Nephron (organoid): ENCODE measurements around the gene PLA2G12B.

ENCODE experiments used
- H3K27ac Mint-ChIP-seq, 3 experiments: 2 replicates each; pipeline ENCODE4 v1.8.0; 2020; ENCODE audit warnings: mixed read lengths in 3 of 3, mild to moderate bottlenecking in 2 of 3, moderate library complexity in 1 of 3
- H3K27me3 Mint-ChIP-seq: 2 replicates; pipeline ENCODE4 v1.8.0; 2021; ENCODE audit warnings: low read depth, mild to moderate bottlenecking, moderate library complexity, mixed read lengths
- H3K36me3 Mint-ChIP-seq: 2 replicates; pipeline ENCODE4 v1.8.0; 2020; ENCODE audit warnings: low read depth, mixed read lengths
- H3K4me1 Mint-ChIP-seq: 2 replicates; pipeline ENCODE4 v1.8.0; 2020; ENCODE audit warnings: mixed read lengths
- H3K4me3 Mint-ChIP-seq, 3 experiments: 2 replicates each; pipeline ENCODE4 v1.8.0; 2020; ENCODE audit warnings: mild to moderate bottlenecking in 3 of 3, mixed read lengths in 3 of 3, moderate library complexity in 2 of 3
- H3K9me3 Mint-ChIP-seq: 2 replicates; pipeline ENCODE4 v1.8.0; 2020; ENCODE audit warnings: mixed read lengths
- TF ChIP-seq, protein P1 (sequence below), 3 experiments: fragments of 200-600 bp; sonication (generic); IDR thresholded peaks; one replicate each; pipeline ENCODE4 v1.5.0; 2021; ENCODE audit warnings: antibody characterized with exemption in 3 of 3; ENCODE audit not compliant: unreplicated experiment in 3 of 3

PLA2G12B gene

DNA sequence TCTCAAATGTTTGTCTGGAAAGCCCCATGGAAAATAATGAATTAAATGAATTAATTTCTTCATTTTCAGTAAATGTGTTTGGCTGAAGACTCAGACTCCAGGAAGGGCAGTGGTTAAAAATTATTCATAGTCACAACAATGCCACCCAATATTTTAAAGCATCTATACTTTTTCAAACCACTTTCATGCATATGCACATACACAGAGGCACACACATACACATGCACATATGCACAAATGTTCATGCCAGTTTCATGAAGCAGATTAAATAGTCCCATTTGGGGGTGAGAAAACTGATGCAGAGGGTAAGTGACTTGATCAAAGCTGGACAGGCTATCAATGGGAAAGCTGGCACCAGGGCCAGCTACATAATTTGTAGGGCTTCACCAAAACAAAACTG, 1.4 kb upstream of the PLA2G12B start:
- Mint-ChIP-seq H3K4me1 (peaks cover 10% of the 10 kb centered on the region), H3K36me3 (no peaks in the 10 kb centered on the region), H3K4me3 (no peak overlapping the region), H3K27me3 (no peaks in the 10 kb centered on the region), H3K27ac (no peak overlapping the region), H3K9me3 (no peaks in the 10 kb centered on the region)
- TF ChIP-seq, protein P1, sequence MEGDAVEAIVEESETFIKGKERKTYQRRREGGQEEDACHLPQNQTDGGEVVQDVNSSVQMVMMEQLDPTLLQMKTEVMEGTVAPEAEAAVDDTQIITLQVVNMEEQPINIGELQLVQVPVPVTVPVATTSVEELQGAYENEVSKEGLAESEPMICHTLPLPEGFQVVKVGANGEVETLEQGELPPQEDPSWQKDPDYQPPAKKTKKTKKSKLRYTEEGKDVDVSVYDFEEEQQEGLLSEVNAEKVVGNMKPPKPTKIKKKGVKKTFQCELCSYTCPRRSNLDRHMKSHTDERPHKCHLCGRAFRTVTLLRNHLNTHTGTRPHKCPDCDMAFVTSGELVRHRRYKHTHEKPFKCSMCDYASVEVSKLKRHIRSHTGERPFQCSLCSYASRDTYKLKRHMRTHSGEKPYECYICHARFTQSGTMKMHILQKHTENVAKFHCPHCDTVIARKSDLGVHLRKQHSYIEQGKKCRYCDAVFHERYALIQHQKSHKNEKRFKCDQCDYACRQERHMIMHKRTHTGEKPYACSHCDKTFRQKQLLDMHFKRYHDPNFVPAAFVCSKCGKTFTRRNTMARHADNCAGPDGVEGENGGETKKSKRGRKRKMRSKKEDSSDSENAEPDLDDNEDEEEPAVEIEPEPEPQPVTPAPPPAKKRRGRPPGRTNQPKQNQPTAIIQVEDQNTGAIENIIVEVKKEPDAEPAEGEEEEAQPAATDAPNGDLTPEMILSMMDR (IDR thresholded peaks at IDR 0.05; ENCODE audit: unreplicated experiment in 3 of 3) = no peak

DNA sequence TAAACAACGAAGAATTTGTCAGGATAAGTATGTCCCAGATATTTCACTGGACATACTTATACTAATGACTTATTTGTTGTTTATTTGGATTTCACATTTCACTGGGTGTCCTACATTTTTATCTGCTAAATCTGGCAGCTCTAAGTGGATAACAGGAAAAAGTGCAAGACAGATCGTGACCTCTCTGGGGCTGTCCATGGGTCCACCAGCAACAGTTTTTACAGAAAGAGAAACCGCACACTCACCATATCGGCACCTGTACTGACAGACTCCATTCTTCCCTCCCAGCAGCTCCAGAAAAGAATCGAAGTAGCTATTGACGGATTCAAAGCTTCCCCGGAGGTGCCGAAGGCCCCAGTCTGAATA, 393 bp downstream of the PLA2G12B start:
- Mint-ChIP-seq H3K27ac (peak overlapping the region in 2 of 3 experiments; percentile 9 to 84), H3K4me3 (peak overlapping the region in 1 of 3 experiments; percentile 60), H3K27me3 (no peaks in the 10 kb centered on the region), H3K36me3 (no peaks in the 10 kb centered on the region), H3K9me3 (no peaks in the 10 kb centered on the region), H3K4me1 (peaks cover 10% of the 10 kb centered on the region)
- TF ChIP-seq, protein P1 (IDR thresholded peaks at IDR 0.05; ENCODE audit: unreplicated experiment in 3 of 3) = no peak

DNA sequence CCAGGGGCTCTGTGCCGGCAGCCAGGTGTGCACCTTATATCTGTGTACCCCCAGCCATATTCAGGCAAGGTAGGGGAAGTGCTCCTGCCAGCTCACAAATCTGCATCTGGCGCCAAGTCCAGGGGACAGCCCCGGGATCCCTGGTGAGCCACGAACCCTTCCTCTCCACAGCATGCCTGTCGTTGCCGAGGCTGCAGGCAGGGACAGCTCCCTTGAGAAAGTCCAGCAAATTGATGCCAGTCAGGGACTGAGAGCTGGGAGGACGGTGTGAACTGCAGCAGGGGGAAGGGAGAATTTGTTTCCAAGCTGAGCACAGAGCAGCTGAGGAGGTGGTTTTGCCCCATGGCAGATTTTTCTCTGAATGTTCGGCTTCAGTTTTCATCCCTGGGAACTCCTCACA, 919 bp downstream of the PLA2G12B start:
- TF ChIP-seq, protein P1 (IDR thresholded peaks at IDR 0.05; ENCODE audit: unreplicated experiment in 3 of 3) = no peak
- no peaks in the 10 kb centered on the region for H3K27me3 Mint-ChIP-seq
- H3K9me3 Mint-ChIP-seq = no peaks in the 10 kb centered on the region
- peak overlapping the region in 1 of 3 experiments; percentile 60 for H3K4me3 Mint-ChIP-seq
- H3K4me1 Mint-ChIP-seq = peaks cover 10% of the 10 kb centered on the region
- no peaks in the 10 kb centered on the region for H3K36me3 Mint-ChIP-seq
- H3K27ac Mint-ChIP-seq = peak overlapping the region in 2 of 3 experiments; percentile 9 to 63

DNA sequence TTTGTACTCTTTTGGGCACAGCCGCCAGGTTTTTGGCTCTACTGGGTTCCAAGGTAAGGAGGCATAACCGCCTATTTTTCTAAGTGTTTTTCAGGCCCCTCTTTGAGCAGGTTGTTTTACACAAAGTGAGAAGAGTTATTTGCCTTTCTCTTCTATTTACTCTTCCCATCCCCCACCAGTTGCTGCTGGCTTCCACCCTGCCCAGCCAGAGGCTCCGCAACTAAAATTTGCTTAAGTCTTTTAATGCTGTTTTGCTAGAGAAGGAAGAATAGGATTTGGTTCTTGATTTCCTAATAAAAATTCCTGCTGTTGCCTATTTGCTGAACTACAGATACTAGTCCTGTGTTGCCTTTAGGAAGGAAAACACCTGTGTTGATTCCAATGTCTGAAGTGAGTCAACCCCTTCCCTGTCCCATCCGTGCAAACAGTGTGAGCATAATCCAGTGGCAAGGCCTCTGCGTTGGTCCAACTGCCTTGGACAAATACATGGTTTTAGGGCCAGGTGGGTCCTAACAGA, 1.9 kb downstream of the PLA2G12B start:
- Mint-ChIP-seq H3K4me1 (peaks cover 10% of the 10 kb centered on the region), H3K27ac (peak overlapping the region in 1 of 3 experiments; percentile 14), H3K4me3 (no peak overlapping the region), H3K36me3 (no peaks in the 10 kb centered on the region), H3K27me3 (no peaks in the 10 kb centered on the region), H3K9me3 (no peaks in the 10 kb centered on the region)
- TF ChIP-seq, protein P1 (IDR thresholded peaks at IDR 0.05; ENCODE audit: unreplicated experiment in 3 of 3) = no peak

DNA sequence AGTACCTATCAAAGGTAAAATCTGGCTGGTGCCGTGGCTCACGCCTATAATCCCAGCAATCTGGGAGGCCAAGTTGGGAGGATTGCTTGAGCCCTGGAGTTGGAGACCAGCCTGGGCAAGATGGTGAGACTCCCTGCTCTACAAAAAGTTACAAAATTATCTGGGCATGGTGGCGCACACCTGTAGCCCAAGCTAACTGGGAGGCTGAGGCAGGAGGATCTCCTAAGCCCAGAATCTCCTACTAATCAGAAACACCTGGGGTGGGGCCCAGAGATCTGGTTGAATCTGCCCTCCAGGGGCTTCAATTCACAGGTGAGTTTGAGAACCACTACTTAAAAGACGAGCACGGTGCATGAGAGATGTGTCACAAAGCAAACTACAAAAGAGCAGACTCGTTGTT, 2.4 kb downstream of the PLA2G12B start:
- TF ChIP-seq, protein P1 (IDR thresholded peaks at IDR 0.05; ENCODE audit: unreplicated experiment in 3 of 3) = no peak
- H3K4me1 Mint-ChIP-seq = peaks cover 10% of the 10 kb centered on the region
- no peaks in the 10 kb centered on the region for H3K9me3 Mint-ChIP-seq
- no peak overlapping the region for H3K4me3 Mint-ChIP-seq
- H3K36me3 Mint-ChIP-seq = no peaks in the 10 kb centered on the region
- H3K27ac Mint-ChIP-seq = no peak overlapping the region
- no peaks in the 10 kb centered on the region for H3K27me3 Mint-ChIP-seq

DNA sequence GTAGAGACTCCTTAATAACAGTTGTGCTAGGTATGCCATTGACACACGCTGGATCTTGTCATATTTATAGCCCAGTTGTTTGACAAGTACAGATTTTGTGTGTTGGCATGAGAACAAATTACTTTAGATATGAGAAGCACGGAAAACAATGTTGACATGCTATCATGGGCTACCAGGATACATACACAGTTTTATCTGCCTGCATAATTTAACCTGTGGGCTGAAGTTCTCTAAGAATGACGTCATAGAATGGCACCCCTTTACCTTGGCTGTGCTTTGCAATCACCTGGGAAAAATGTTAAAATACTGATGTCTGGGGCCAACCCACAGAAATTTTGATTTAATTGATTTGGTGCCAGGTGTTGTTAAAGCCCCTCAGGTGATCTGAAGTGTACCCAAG, 2.8 kb downstream of the PLA2G12B start:
- Mint-ChIP-seq H3K4me3 (no peak overlapping the region), H3K9me3 (no peaks in the 10 kb centered on the region), H3K36me3 (no peaks in the 10 kb centered on the region), H3K27ac (no peak overlapping the region), H3K27me3 (no peaks in the 10 kb centered on the region), H3K4me1 (peaks cover 10% of the 10 kb centered on the region)
- TF ChIP-seq, protein P1 (IDR thresholded peaks at IDR 0.05; ENCODE audit: unreplicated experiment in 3 of 3) = no peak
